ENCODE data around the gene SNX8.

The SNX8 gene

GRCh38 chr7:2232766-2233520 is 81.3 kb downstream of the SNX8 start, which contains the start of gene MAD1L1:
Gene MAD1L1 (minus strand): TSS chr7:2232945. CDS start chr7:2230133, 2,812 bp downstream.
- no peak for TF ChIP-seq CTCF (conservative IDR thresholded peaks at IDR 0.05; ENCODE audit: low read depth, low read length)
- H3K4me1 ChIP-seq (ENCODE audit: low read depth, poor library complexity, severe bottlenecking), result peaks cover 15% of the 10 kb centered on the region
- H3K27me3 ChIP-seq (ENCODE audit: insufficient read depth, low read depth), result no peaks in the 10 kb centered on the region
- H3K4me3 ChIP-seq (IDR thresholded peaks at IDR 0.05; ENCODE audit: insufficient read depth, low read depth, low read length), result peak within 1 kb of the TSS; percentile 33
- H3K4me2 ChIP-seq, result peak within 1 kb of the TSS; percentile 98
- peaks cover 3% of the 10 kb centered on the region; the same call in 1 of the 2 replicates for H3K36me3 ChIP-seq (ENCODE audit: insufficient read depth)
- H4K20me1 ChIP-seq (ENCODE audit: insufficient read depth), result peaks cover 3% of the 10 kb centered on the region; the same call in 1 of the 2 replicates
- H3K79me2 ChIP-seq (ENCODE audit: insufficient read depth, low read depth), result peaks cover 37% of the 10 kb centered on the region; the same call in 1 of the 2 replicates
- peak within 1 kb of the TSS; percentile 81 for H2AFZ ChIP-seq (ENCODE audit: low read depth)
- peak within 1 kb of the TSS; percentile 75 for H3K9ac ChIP-seq
- no peak within 1 kb of the TSS for H3K27ac ChIP-seq

- peak overlapping the region; percentile 33 for H3K4me3 ChIP-seq (IDR thresholded peaks at IDR 0.05; ENCODE audit: insufficient read depth, low read depth, low read length)
- no peak overlapping the region for H3K27ac ChIP-seq
- H3K4me1 ChIP-seq (ENCODE audit: low read depth, poor library complexity, severe bottlenecking), result peaks cover 15% of the 10 kb centered on the region
- H3K4me2 ChIP-seq, result peak overlapping the region; percentile 98
- peaks cover 39% of the 10 kb centered on the region; the same call in 1 of the 2 replicates for H3K79me2 ChIP-seq (ENCODE audit: insufficient read depth, low read depth)
- TF ChIP-seq CTCF (conservative IDR thresholded peaks at IDR 0.05; ENCODE audit: low read depth, low read length), result no peak
- H3K36me3 ChIP-seq (ENCODE audit: insufficient read depth), result peaks cover 8% of the 10 kb centered on the region; the same call in 1 of the 2 replicates
- peak overlapping the region; percentile 81 for H2AFZ ChIP-seq (ENCODE audit: low read depth)
- H3K27me3 ChIP-seq (ENCODE audit: insufficient read depth, low read depth), result no peaks in the 10 kb centered on the region
- peak overlapping the region; percentile 75 for H3K9ac ChIP-seq
- H4K20me1 ChIP-seq (ENCODE audit: insufficient read depth), result peaks cover 3% of the 10 kb centered on the region; the same call in 1 of the 2 replicates
These were observed 82.1 kb downstream of the SNX8 start for GRCh38 chr7:2231992-2232765.

- H3K4me1 ChIP-seq (ENCODE audit: low read depth, poor library complexity, severe bottlenecking), result peaks cover 15% of the 10 kb centered on the region
- H4K20me1 ChIP-seq (ENCODE audit: insufficient read depth), result peaks cover 3% of the 10 kb centered on the region; the same call in 1 of the 2 replicates
- no peaks in the 10 kb centered on the region for H3K27me3 ChIP-seq (ENCODE audit: insufficient read depth, low read depth)
- no peak overlapping the region for H3K9ac ChIP-seq
- no peak overlapping the region; the same call in 1 of the 2 replicates for H3K4me2 ChIP-seq
- no peak for TF ChIP-seq CTCF (conservative IDR thresholded peaks at IDR 0.05; ENCODE audit: low read depth, low read length)
- H2AFZ ChIP-seq (ENCODE audit: low read depth), result no peak overlapping the region
- peaks cover 39% of the 10 kb centered on the region; the same call in 1 of the 2 replicates for H3K79me2 ChIP-seq (ENCODE audit: insufficient read depth, low read depth)
- no peak overlapping the region for H3K27ac ChIP-seq
- peaks cover 8% of the 10 kb centered on the region; the same call in 1 of the 2 replicates for H3K36me3 ChIP-seq (ENCODE audit: insufficient read depth)
- H3K4me3 ChIP-seq (IDR thresholded peaks at IDR 0.05; ENCODE audit: insufficient read depth, low read depth, low read length), result no peak overlapping the region
These were observed 83.4 kb downstream of the SNX8 start for GRCh38 chr7:2230882-2231281.

- H3K9ac ChIP-seq, result no peak overlapping the region
These were observed 84.0 kb downstream of the SNX8 start for GRCh38 chr7:2230226-2230625.

More at GRCh38 chr7:2230226-2230625, 84.0 kb downstream of the SNX8 start:
- TF ChIP-seq CTCF (conservative IDR thresholded peaks at IDR 0.05; ENCODE audit: low read depth, low read length), result no peak
- Histone ChIP-seq H3K4me1 (ENCODE audit: low read depth, poor library complexity, severe bottlenecking) (peaks cover 15% of the 10 kb centered on the region), H3K4me3 (IDR thresholded peaks at IDR 0.05; ENCODE audit: insufficient read depth, low read depth, low read length) (no peak overlapping the region), H3K27me3 (ENCODE audit: insufficient read depth, low read depth) (no peaks in the 10 kb centered on the region), H3K4me2 (no peak overlapping the region), H2AFZ (ENCODE audit: low read depth) (no peak overlapping the region), H3K79me2 (ENCODE audit: insufficient read depth, low read depth) (peaks cover 39% of the 10 kb centered on the region; the same call in 1 of the 2 replicates), H4K20me1 (ENCODE audit: insufficient read depth) (peaks cover 3% of the 10 kb centered on the region; the same call in 1 of the 2 replicates), H3K36me3 (ENCODE audit: insufficient read depth) (peaks cover 8% of the 10 kb centered on the region; the same call in 1 of the 2 replicates), H3K27ac (no peak overlapping the region)

Measured in KMS-11 (cell line).